Neural cell (in vitro differentiated cells): ENCODE results near the gene TTC17. TPM values are rescaled to one million over a fixed set of nuclear protein-coding genes. Genes with fewer than 3 reads are reported as not detected.

Experiments
- H2AFZ ChIP-seq: fragments of 200-600, 300-800 bp; sonication (generic), shearing (Covaris generic); 2 replicates; pipeline ENCODE4 v1.6.0; 2014; ENCODE audit warnings: low read depth, mild to moderate bottlenecking, antibody characterized with exemption, low read length, moderate library complexity
- H3F3A ChIP-seq: fragments of 200-600 bp; shearing (Covaris generic); 2 replicates; pipeline ENCODE4 v1.6.1; 2016; ENCODE audit warnings: mild to moderate bottlenecking, moderate library complexity, mixed read lengths, antibody characterized with exemption, low read length; ENCODE audit not compliant: insufficient read depth, poor library complexity, severe bottlenecking
- H3K27ac ChIP-seq: fragments of 200-600, 300-800 bp; sonication (generic), shearing (Covaris generic); 2 replicates; pipeline ENCODE4 v1.5.1; 2014; ENCODE audit warnings: mild to moderate bottlenecking, low read length, moderate library complexity
- H3K27me3 ChIP-seq: fragments of 300-800, 200-600 bp; sonication (generic), shearing (Covaris generic); 2 replicates; pipeline ENCODE4 v1.6.0; 2014; ENCODE audit warnings: mild to moderate bottlenecking, low read depth, low read length, moderate library complexity; ENCODE audit not compliant: insufficient read depth
- H3K36me3 ChIP-seq: fragments of 300-800, 200-600 bp; sonication (generic), shearing (Covaris generic); 2 replicates; pipeline ENCODE4 v1.5.1; 2014; ENCODE audit warnings: mild to moderate bottlenecking, antibody characterized with exemption, low read length, moderate library complexity; ENCODE audit not compliant: insufficient read depth
- H3K4me2 ChIP-seq: fragments of 300-800, 200-600 bp; sonication (generic), shearing (Covaris generic); 2 replicates; pipeline ENCODE4 v1.6.0; 2014; ENCODE audit warnings: mild to moderate bottlenecking, low read length
- H3K4me3 ChIP-seq: fragments of 300-800, 200-600 bp; sonication (generic), shearing (Covaris generic); 2 replicates; pipeline ENCODE4 v1.5.1; 2014; ENCODE audit warnings: mild to moderate bottlenecking, low read length, moderate library complexity
- H3K79me2 ChIP-seq: fragments of 200-600 bp; shearing (Covaris generic); replicated peaks from 2 replicates; pipeline ENCODE4 v1.6.0; 2014; ENCODE audit warnings: mild to moderate bottlenecking, low read length, moderate library complexity; ENCODE audit not compliant: insufficient read depth
- H3K9ac ChIP-seq: fragments of 300-800, 200-600 bp; sonication (generic), shearing (Covaris generic); 2 replicates; pipeline ENCODE4 v1.6.1; 2016; ENCODE audit warnings: mild to moderate bottlenecking, low read length, mixed read lengths
- H3K9me2 ChIP-seq: fragments of 200-600 bp; shearing (Covaris generic); 2 replicates; pipeline ENCODE4 v1.6.1; 2016; ENCODE audit warnings: mild to moderate bottlenecking, low read length, mixed read lengths; ENCODE audit not compliant: insufficient read depth
- H3K9me3 ChIP-seq: fragments of 200-600, 300-800 bp; sonication (generic), shearing (Covaris generic); 2 replicates; pipeline ENCODE4 v1.6.1; 2016; ENCODE audit warnings: mild to moderate bottlenecking, mixed run types, low read length, moderate library complexity, mixed read lengths
- H4K20me1 ChIP-seq: fragments of 200-600 bp; shearing (Covaris generic); 2 replicates; pipeline ENCODE4 v1.6.1; 2016; ENCODE audit warnings: mild to moderate bottlenecking, mixed run types; ENCODE audit not compliant: insufficient read depth
- CTCF ChIP-seq: fragments of 450-650 bp; IDR thresholded peaks from 2 replicates; pipeline ENCODE4 v1.5.1; 2014; ENCODE audit warnings: antibody characterized with exemption, mild to moderate bottlenecking, moderate library complexity; ENCODE audit not compliant: poor library complexity, severe bottlenecking
- EP300 ChIP-seq: fragments of 450-650 bp; conservative IDR thresholded peaks from 2 replicates; pipeline ENCODE4 v1.6.1; 2014; ENCODE audit warnings: antibody characterized with exemption, mild to moderate bottlenecking, moderate library complexity; ENCODE audit not compliant: poor library complexity, severe bottlenecking
- EZH2 ChIP-seq: fragments of 200-600, 300-800 bp; shearing (Covaris generic), sonication (generic); IDR thresholded peaks from 2 replicates; pipeline ENCODE4 v1.6.1; 2014; ENCODE audit warnings: antibody characterized with exemption, low read length, borderline replicate concordance, mild to moderate bottlenecking; ENCODE audit not compliant: insufficient read depth, poor library complexity, severe bottlenecking
- MXI1 ChIP-seq: fragments of 450-650 bp; conservative IDR thresholded peaks from 2 replicates; pipeline ENCODE4 v1.6.1; 2014; ENCODE audit warnings: antibody characterized with exemption, mild to moderate bottlenecking; ENCODE audit not compliant: poor library complexity, severe bottlenecking
- POLR2AphosphoS5 ChIP-seq: IDR thresholded peaks from 2 replicates; pipeline ENCODE4 v1.6.1; 2012
- RAD21 ChIP-seq: fragments of 450-650 bp; conservative IDR thresholded peaks from 2 replicates; pipeline ENCODE4 v1.6.1; 2014; ENCODE audit warnings: antibody characterized with exemption, mild to moderate bottlenecking, moderate library complexity
- REST ChIP-seq: IDR thresholded peaks from 2 replicates; pipeline ENCODE4 v1.6.1; 2012; ENCODE audit warnings: borderline replicate concordance
- SMC3 ChIP-seq: fragments of 450-650 bp; conservative IDR thresholded peaks from 2 replicates; pipeline ENCODE4 v1.6.1; 2014; ENCODE audit warnings: antibody characterized with exemption, mild to moderate bottlenecking, moderate library complexity; ENCODE audit not compliant: poor library complexity
- TAF1 ChIP-seq: IDR thresholded peaks from 2 replicates; pipeline ENCODE4 v1.6.1; 2012; ENCODE audit warnings: low read depth
- polyA plus RNA-seq: library from polyadenylated mRNA; depleted of rRNA; stranded (reverse); fragments of >200 nt; gene quantifications from 2 replicates; pipeline ENCODE4 v1.2.3, GENCODE V29; 2014

Gene TTC17
- polyA plus RNA-seq, 1 donor from 2014 or later, result 122 TPM

- Histone ChIP-seq H3K9ac (no peak overlapping the region), H3K4me3 (no peak overlapping the region), H3K27me3 (no peaks in the 10 kb centered on the region), H2AFZ (no peak overlapping the region), H3K79me2 (no peaks in the 10 kb centered on the region), H3F3A (no peaks in the 10 kb centered on the region), H3K9me2 (no peaks in the 10 kb centered on the region), H3K9me3 (peaks cover 4% of the 10 kb centered on the region), H3K4me2 (no peak overlapping the region), H3K27ac (no peak overlapping the region), H4K20me1 (no peaks in the 10 kb centered on the region), H3K36me3 (no peaks in the 10 kb centered on the region)
- no peak for TF ChIP-seq SMC3
- no peak for TF ChIP-seq EP300
These were observed 139.8 kb downstream of the TTC17 start for GRCh38 chr11:43498561-43498960.

GRCh38 chr11:43503417-43503816, 144.7 kb downstream of the TTC17 start:
- H3K9me2 ChIP-seq, result no peaks in the 10 kb centered on the region
- no peak overlapping the region for H3K27ac ChIP-seq
- no peak for TF ChIP-seq POLR2AphosphoS5
- TF ChIP-seq EZH2, result no peak
- TF ChIP-seq SMC3, result no peak
- no peak for TF ChIP-seq REST
- TF ChIP-seq EP300, result no peak
- TF ChIP-seq CTCF, result no peak
- TF ChIP-seq MXI1, result no peak
- no peak for TF ChIP-seq TAF1
- no peak for TF ChIP-seq RAD21
- H4K20me1 ChIP-seq, result no peaks in the 10 kb centered on the region
- no peaks in the 10 kb centered on the region for H3K27me3 ChIP-seq
- H3K4me3 ChIP-seq, result no peak overlapping the region
- no peak overlapping the region for H3K9ac ChIP-seq
- H3K79me2 ChIP-seq, result no peaks in the 10 kb centered on the region
- no peak overlapping the region for H3K4me2 ChIP-seq
- H3F3A ChIP-seq, result no peaks in the 10 kb centered on the region
- H3K9me3 ChIP-seq, result peaks cover 4% of the 10 kb centered on the region
- no peak overlapping the region for H2AFZ ChIP-seq
- H3K36me3 ChIP-seq, result no peaks in the 10 kb centered on the region
